Astrocyte of the spinal cord (primary cell): Measurements from ENCODE around the gene SH3BP5.

Source experiments
- DNase-seq: peaks from one replicate; pipeline ENCODE4 v3.0.0; 2011; ENCODE audit warnings: low read depth, low spot score
- H3K4me3 ChIP-seq: 2 replicates; pipeline ENCODE4 v1.5.1; 2011; ENCODE audit warnings: low read depth, mild to moderate bottlenecking, low read length, moderate library complexity
- in situ Hi-C: cut with HindIII; loops from 2 replicates; pipeline ENCODE4 v1.10.0; 2017; ENCODE audit warnings: low sequenced_read_pairs
- TF ChIP-seq, protein P1 (sequence below): IDR thresholded peaks from 2 replicates; pipeline ENCODE4 v1.5.1; 2012; ENCODE audit warnings: low read depth, mild to moderate bottlenecking, low read length, inconsistent platforms

The SH3BP5 gene

GRCh38 chr3:15333099-15333955 is 941 bp upstream of the SH3BP5 start:
- H3K4me3 ChIP-seq = no peak overlapping the region
- no peak for DNase-seq
- in situ Hi-C loops = no loop called here
- TF ChIP-seq, protein P1, sequence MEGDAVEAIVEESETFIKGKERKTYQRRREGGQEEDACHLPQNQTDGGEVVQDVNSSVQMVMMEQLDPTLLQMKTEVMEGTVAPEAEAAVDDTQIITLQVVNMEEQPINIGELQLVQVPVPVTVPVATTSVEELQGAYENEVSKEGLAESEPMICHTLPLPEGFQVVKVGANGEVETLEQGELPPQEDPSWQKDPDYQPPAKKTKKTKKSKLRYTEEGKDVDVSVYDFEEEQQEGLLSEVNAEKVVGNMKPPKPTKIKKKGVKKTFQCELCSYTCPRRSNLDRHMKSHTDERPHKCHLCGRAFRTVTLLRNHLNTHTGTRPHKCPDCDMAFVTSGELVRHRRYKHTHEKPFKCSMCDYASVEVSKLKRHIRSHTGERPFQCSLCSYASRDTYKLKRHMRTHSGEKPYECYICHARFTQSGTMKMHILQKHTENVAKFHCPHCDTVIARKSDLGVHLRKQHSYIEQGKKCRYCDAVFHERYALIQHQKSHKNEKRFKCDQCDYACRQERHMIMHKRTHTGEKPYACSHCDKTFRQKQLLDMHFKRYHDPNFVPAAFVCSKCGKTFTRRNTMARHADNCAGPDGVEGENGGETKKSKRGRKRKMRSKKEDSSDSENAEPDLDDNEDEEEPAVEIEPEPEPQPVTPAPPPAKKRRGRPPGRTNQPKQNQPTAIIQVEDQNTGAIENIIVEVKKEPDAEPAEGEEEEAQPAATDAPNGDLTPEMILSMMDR = no peak

DNA sequence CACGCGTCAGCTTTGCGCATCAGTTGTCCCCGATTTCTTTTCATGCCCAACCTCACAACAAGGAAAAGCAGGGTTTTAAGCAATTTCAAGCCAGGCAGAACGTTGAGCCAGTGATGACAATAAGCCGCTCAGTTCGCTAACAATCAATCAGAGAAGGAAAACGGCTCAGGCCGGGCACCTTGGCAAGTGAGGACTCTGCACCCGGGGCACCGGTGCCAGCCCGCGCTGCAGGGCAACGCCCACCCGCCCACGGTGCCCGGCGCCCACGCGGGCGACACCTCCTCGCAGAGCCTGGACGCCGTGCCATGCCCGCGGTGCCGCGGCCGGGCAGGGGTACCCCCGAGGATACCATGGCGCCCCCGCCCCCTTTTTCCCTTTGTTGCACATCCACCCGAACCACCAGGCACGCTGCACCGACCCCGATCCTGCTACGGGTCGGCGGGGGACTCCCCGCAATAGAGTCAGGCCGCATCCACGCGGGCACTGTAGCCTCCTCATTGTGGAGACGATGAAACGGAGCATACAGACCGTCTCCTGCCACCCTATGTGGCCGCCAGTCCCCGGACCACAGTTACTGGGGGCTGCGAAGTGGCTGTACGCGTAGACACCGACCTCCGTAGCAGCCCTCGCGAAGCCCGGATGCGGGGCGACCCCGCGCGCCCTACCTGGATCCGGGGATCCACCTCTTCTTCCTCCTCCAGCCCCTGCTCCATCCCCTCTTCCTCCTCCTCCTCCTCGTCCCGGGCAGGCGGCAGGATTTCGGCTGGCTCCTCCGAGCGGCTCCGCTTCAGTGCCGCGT is 581 bp downstream of the SH3BP5 start:
- in situ Hi-C loops = no loop called here
- DNase-seq = no peak
- peak overlapping the region; percentile 79 for H3K4me3 ChIP-seq
- TF ChIP-seq, protein P1 = no peak

GRCh38 chr3:15331072-15331605 is 1.2 kb downstream of the SH3BP5 start:
- peak overlapping the region; percentile 79 for H3K4me3 ChIP-seq
- TF ChIP-seq, protein P1 = no peak
- no peak for DNase-seq
- in situ Hi-C loops = no loop called here

DNA sequence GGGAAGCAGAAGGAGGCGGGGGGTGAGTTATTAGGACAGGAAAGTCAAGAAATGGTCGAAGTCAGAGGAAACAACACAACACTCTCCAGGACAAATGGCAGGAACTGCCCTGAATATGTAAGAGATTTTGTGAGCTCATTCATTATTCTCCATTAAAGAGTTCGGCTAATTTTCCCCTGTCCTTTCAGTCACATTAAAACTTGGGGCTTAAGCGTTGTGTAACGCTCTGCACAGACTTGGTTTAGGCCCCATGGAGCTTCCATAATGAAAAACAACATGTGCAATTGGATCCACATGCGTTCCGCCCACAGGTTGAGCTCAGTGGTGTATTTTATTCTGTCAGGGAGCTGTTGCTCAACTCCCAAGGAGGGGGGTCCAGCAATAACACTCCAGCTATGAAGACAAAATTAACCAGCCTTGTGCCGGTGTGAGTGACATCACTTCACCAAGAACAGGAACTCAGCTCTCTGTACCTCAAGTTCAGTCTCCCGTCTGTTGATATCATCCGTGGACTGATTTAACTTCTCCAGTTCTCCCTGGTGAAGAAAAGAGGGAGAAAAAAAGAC is 2.3 kb downstream of the SH3BP5 start:
- TF ChIP-seq, protein P1 = no peak
- in situ Hi-C loops = no loop called here
- DNase-seq = peak; percentile 75
- no peak overlapping the region for H3K4me3 ChIP-seq

DNA sequence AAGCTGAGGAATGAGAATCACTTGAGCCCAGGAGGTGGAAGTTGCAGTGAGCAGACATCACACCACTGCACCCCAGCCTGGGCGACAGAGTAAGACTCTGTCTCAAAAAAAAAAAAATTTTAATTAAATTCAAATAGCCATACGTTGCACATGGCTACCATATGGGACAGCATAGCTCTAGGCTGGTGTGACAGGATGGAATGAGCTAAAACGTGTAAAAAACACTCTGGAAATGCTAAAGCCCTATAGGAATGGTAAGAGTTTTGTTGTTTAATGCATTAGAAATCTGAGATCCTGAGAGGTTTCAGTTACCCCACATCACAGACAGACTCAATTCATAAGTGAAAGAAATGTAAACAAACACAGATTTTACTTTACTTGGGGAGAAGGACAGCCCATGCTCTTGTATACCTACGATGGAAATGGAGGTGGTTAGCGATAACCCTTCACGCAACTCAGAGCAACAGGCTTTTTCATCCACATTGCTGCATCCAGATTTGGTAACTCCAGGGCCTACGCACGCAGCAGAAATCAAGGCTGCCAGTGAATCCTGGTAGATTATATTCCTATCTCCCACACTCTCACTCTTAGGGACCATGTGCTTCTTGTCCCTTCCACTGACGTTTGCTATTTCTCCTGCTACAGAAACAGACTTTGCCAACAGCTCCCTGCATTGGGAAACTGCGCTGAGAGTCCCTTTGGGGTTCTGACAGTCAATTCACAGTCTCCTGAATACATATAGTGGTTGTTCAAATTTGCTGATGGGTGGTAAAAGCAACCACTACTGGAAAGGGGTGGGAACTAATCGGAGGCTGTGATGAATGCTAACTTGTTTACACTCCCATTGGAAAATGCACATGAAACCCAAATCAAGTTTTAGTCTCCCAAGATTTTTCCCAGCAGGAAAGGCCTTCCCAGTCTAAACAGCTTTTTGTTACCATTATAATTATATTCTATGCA is 3.1 kb downstream of the SH3BP5 start:
- TF ChIP-seq, protein P1 = no peak
- no peak overlapping the region for H3K4me3 ChIP-seq
- in situ Hi-C loops = no loop called here
- DNase-seq = no peak
